Transverse colon (tissue), 4 donors: Measurements from ENCODE around the gene APPL1. TPM values are rescaled to one million over a fixed set of nuclear protein-coding genes. Genes with fewer than 3 reads are reported as not detected.

Experiments used
- DNase-seq: peaks from one replicate; pipeline ENCODE4 v3.0.0-alpha.2; 2019
- H3K27ac ChIP-seq, 4 donors: fragments of 200-600 bp; sonication (generic); 2 replicates each; pipeline ENCODE4 v1.5.1; 2016 to 2018; ENCODE audit warnings: inconsistent platforms in 4 of 4
- H3K27me3 ChIP-seq: fragments of 200-600 bp; sonication (generic); 2 replicates; pipeline ENCODE4 v1.5.1; 2017; ENCODE audit warnings: inconsistent platforms
- H3K36me3 ChIP-seq, 4 donors: fragments of 200-600 bp; sonication (generic); 2 replicates each; pipeline ENCODE4 v1.5.1; 2017 to 2019; ENCODE audit warnings: inconsistent platforms in 4 of 4
- H3K4me1 ChIP-seq, 4 donors: fragments of 200-600 bp; sonication (generic); 2 replicates each; pipeline ENCODE4 v1.5.1; 2017 to 2020; ENCODE audit warnings: inconsistent platforms in 4 of 4
- H3K4me3 ChIP-seq, 4 donors: fragments of 200-600 bp; sonication (generic); 1 replicate in 1 of 4; 2 replicates in 3 of 4; pipeline versions ENCODE4 v1.5.1 to v1.6.1; 2017 to 2019; ENCODE audit warnings: inconsistent platforms in 4 of 4
- H3K9me3 ChIP-seq, 2 donors: fragments of 200-600 bp; sonication (generic); 2 replicates each; pipeline ENCODE4 v1.5.1; 2017 to 2019; ENCODE audit warnings: inconsistent platforms in 2 of 2
- EP300 ChIP-seq: sonication (generic); formaldehyde crosslinking; IDR thresholded peaks from one replicate; pipeline ENCODE4 v1.6.1; 2017; ENCODE audit warnings: antibody characterized with exemption, low read depth
- POLR2A ChIP-seq: fragments of 450-650 bp; IDR thresholded peaks from one replicate; pipeline ENCODE4 v1.6.1; 2016; ENCODE audit warnings: antibody characterized with exemption, mild to moderate bottlenecking, moderate library complexity
- POLR2AphosphoS5 ChIP-seq, 3 donors: sonication (generic); formaldehyde crosslinking; IDR thresholded peaks; one replicate each; pipeline ENCODE4 v1.6.1; 2016; ENCODE audit warnings: antibody characterized with exemption in 3 of 3
- WGBS, 2 donors: methylation state at CpG; one replicate each; pipeline ENCODE4 v1.1.5; 2018; ENCODE audit warnings: low coverage in 1 of 2; 5-methylcytosine and 5-hydroxymethylcytosine counted together
- in situ Hi-C, 4 donors: fragments of 200-750 bp; cut with MboI; loops; one replicate each; pipeline versions ENCODE4 v1.15.0 to v1.15.1; 2017; ENCODE audit warnings: low sequenced_read_pairs in 3 of 4, low pct_ligation_motif_present in 1 of 4, low pct_unique_long_range_greater_than_20kb in 1 of 4
- intact Hi-C: fragments of 100-400 bp; cut with DNase I; formaldehyde crosslinking; loops from one replicate; pipeline ENCODE4 v1.15.1; 2023; ENCODE audit warnings: low total_unique reads
- total RNA-seq, 4 donors: library from RNA; depleted of rRNA; stranded (reverse); fragments of >200 nt; gene quantifications; one replicate each; pipeline ENCODE4 v1.1.0, GENCODE V29; 2016
- TF ChIP-seq, protein P1 (sequence below), 5 experiments: fragments of 200-600 bp in 3 of 5; fragments of 450-650 bp in 2 of 5; sonication (generic) in 3 of 5; IDR thresholded peaks; 1 replicate in 2 of 5; 2 replicates in 3 of 5; pipeline ENCODE4 v1.5.1; 2016 to 2017; ENCODE audit warnings: antibody characterized with exemption in 5 of 5, inconsistent platforms in 3 of 5, mild to moderate bottlenecking in 2 of 5, moderate library complexity in 1 of 5

Gene APPL1
- total RNA-seq, 4 donors from 2014 or later, result 12.7 to 39.1 (median 26.6) TPM

DNA sequence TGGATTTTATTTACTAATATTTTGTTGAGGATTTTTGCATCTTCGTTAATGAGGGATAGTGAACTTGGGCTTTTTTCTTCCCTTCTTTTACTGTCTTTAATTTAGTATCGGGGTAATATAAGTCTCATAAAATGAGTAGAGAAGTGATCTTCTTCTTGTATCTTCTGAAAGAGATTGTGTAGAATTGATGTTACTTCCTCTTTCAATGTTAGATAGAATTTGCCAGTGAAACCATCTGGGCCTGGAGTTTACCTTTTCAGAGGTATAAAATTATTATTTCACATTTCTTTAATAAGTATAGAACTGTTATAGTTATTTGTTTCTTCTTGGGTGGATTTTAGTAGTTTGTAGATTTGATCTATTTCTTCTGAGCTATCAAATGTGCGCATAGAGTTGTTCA, 35.5 kb upstream of the APPL1 start:
- in situ Hi-C loops (no loop called here), intact Hi-C loops (no loop called here)
- H3K36me3 ChIP-seq, result no peaks in the 10 kb centered on the region
- H3K4me3 ChIP-seq, result no peak overlapping the region
- TF ChIP-seq EP300, result no peak
- TF ChIP-seq, protein P1, sequence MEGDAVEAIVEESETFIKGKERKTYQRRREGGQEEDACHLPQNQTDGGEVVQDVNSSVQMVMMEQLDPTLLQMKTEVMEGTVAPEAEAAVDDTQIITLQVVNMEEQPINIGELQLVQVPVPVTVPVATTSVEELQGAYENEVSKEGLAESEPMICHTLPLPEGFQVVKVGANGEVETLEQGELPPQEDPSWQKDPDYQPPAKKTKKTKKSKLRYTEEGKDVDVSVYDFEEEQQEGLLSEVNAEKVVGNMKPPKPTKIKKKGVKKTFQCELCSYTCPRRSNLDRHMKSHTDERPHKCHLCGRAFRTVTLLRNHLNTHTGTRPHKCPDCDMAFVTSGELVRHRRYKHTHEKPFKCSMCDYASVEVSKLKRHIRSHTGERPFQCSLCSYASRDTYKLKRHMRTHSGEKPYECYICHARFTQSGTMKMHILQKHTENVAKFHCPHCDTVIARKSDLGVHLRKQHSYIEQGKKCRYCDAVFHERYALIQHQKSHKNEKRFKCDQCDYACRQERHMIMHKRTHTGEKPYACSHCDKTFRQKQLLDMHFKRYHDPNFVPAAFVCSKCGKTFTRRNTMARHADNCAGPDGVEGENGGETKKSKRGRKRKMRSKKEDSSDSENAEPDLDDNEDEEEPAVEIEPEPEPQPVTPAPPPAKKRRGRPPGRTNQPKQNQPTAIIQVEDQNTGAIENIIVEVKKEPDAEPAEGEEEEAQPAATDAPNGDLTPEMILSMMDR (IDR thresholded peaks at IDR 0.05), result no peak
- TF ChIP-seq POLR2AphosphoS5 (IDR thresholded peaks at IDR 0.05), result no peak
- no peaks in the 10 kb centered on the region for H3K9me3 ChIP-seq
- no peak for DNase-seq
- peaks cover 6% of the 10 kb centered on the region for H3K27me3 ChIP-seq
- no peak overlapping the region for H3K27ac ChIP-seq
- no peaks in the 10 kb centered on the region for H3K4me1 ChIP-seq
- 82 to 83% methylated on average over 3 of the region's 3 CpGs for WGBS, 2 donors

DNA sequence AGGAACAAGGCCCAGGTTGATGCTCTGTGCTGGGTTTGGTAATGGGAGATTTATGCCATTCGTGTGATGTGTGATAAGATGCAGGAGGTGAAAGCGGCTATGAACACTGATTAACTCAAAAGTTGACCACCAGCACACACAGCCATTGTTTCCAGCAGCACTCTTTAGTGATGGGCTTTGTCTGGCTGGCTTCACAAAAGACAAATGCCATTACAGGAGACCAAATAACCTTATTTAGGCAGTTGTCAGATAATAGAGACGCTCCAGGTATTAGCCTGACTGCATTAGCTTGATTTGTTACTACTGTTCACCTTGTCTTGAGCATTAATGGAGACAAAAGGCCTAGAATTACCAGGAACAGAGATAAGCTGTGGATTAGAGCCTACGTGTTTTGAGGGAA, 32.9 kb upstream of the APPL1 start:
- Histone ChIP-seq H3K27me3 (peaks cover 6% of the 10 kb centered on the region), H3K27ac (no peak overlapping the region), H3K36me3 (no peaks in the 10 kb centered on the region), H3K4me3 (no peak overlapping the region), H3K4me1 (no peaks in the 10 kb centered on the region), H3K9me3 (no peaks in the 10 kb centered on the region)
- no peak for DNase-seq
- in situ Hi-C loops (no loop called here), intact Hi-C loops (no loop called here)
- 91 to 93% methylated on average over 2 to 4 of the region's 4 CpGs for whole genome bisulfite sequencing, 2 donors
- TF ChIP-seq POLR2AphosphoS5 (IDR thresholded peaks at IDR 0.05) (no peak), EP300 (no peak), POLR2A (no peak)
- TF ChIP-seq, protein P1 (IDR thresholded peaks at IDR 0.05), result no peak

DNA sequence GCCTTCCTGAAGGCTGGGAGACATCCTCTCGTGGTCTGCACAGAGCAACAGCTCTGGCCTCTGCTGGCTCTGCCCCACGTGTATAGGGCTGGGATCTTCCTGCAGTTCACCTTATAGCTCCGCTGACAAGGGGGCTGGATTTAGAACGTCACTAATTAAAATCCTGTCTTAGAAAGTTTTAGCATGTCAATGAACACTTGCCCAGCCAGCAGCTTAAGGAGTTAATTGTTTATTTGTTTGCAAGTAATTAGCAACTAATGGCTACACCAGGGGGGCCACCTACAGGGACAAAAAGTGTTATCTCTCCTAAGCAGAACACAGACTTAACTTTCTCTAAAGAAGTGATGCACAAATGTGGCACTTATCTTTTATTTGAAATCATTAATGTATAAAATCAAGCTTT, 27.6 kb upstream of the APPL1 start, which contains the start of gene HESX1:
Gene HESX1 (minus strand): TSS at position 84 of the 403 bp plus-strand sequence. CDS start 60 bp downstream, at position 24.
- no peaks in the 10 kb centered on the region for H3K4me1 ChIP-seq
- intact Hi-C loops, result no loop called here
- no peak within 1 kb of the TSS for H3K4me3 ChIP-seq
- no peak for DNase-seq
- WGBS, 2 donors, result 40 to 56% methylated on average over 1 to 4 of the region's 4 CpGs
- H3K27ac ChIP-seq, result no peak within 1 kb of the TSS
- in situ Hi-C loops, result no loop called here
- H3K9me3 ChIP-seq, result no peaks in the 10 kb centered on the region
- H3K36me3 ChIP-seq, result no peaks in the 10 kb centered on the region
- TF ChIP-seq, protein P1 (IDR thresholded peaks at IDR 0.05), result no peak
- TF ChIP-seq POLR2A (no peak), POLR2AphosphoS5 (IDR thresholded peaks at IDR 0.05) (no peak), EP300 (no peak)
- H3K27me3 ChIP-seq, result peaks cover 6% of the 10 kb centered on the region

DNA sequence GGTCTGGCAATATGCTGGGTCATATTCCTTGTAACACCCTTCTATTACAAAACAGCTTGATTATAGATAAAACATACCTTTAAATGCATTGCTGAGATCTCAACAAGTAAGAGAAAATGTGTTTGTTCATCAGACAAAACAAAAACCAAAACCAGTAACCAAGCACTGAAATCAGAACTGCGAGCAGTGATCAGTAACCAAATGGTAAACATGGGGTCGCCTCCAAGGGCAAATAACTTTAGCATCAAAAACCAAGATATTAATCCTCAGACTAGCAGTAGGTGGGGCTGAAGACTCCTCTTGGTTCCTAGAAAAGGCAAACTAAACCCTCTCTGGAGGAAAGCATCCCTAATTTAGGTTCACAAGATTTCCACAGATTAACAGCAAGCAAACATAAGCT, 21.1 kb upstream of the APPL1 start:
- no peaks in the 10 kb centered on the region for H3K9me3 ChIP-seq
- H3K27me3 ChIP-seq, result no peaks in the 10 kb centered on the region
- in situ Hi-C loops (no loop called here), intact Hi-C loops (no loop called here)
- no peak overlapping the region for H3K27ac ChIP-seq
- WGBS, 2 donors, result 63 to 82% methylated on average over 2 of the region's 2 CpGs
- no peak overlapping the region for H3K4me3 ChIP-seq
- H3K4me1 ChIP-seq, result no peaks in the 10 kb centered on the region
- no peak for DNase-seq
- TF ChIP-seq, protein P1 (IDR thresholded peaks at IDR 0.05), result no peak
- no peak for TF ChIP-seq EP300
- TF ChIP-seq POLR2AphosphoS5 (IDR thresholded peaks at IDR 0.05), result no peak
- no peak for TF ChIP-seq POLR2A
- no peaks in the 10 kb centered on the region for H3K36me3 ChIP-seq
